ENCODE data around the gene PTPN2.
"Not testable (repeated sequence)": the region's sequence is repeated elsewhere in the genome, so short reads cannot be mapped to it uniquely, and the experiment has no call there.

PTPN2 gene

GRCh38 chr18:12883684-12884405, at the start of gene PTPN2:
PTPN2 (minus strand) TSS chr18:12884237; CDS start chr18:12884141, 96 bp downstream.
- DNase-seq = peak; percentile 81 to 84

DNA sequence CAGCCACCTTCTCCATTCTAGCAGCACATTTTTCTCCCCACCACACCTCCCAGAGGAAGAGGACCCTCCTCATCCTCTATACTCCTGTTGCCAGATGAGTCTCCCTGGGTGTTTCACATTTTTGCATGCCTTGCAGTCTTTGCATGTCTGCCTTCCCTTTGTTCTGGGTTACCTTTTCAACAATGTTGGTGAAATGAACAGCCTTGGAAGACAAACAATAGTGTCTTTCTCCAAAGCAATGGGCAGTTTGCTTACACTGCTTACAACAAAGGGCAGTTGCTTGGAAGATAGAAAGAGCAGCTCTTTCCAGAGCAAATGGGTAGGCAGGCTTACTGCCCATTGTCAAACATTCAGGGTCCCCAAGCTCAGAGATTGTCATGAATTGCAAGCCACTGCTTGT, 49.3 kb upstream of the PTPN2 start:
- DNase-seq = no peak

- no peak for DNase-seq
These were observed 46.9 kb upstream of the PTPN2 start for GRCh38 chr18:12930908-12931307.

DNA sequence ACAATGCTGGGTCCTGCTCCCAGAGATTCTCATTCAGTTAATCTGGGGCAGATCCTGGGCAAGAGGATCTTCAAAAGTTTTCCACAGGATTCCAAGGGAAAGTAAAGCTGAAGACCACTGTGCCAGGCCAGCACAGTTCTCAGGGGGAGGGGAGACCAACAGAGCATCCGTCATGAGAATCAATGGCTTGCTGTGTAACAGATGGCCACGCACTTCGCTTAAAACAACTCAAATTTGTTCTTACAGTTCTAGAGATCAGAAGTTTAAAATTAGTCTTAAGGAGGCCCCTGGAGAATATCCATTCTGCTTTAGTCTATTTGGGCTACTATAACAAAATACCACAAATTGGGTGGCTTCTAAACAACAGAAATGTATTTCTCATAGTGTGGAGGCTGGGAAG, 46.3 kb upstream of the PTPN2 start:
- no peak for DNase-seq

- no peak for DNase-seq
These were observed 45.5 kb upstream of the PTPN2 start for GRCh38 chr18:12929477-12930083.

DNA sequence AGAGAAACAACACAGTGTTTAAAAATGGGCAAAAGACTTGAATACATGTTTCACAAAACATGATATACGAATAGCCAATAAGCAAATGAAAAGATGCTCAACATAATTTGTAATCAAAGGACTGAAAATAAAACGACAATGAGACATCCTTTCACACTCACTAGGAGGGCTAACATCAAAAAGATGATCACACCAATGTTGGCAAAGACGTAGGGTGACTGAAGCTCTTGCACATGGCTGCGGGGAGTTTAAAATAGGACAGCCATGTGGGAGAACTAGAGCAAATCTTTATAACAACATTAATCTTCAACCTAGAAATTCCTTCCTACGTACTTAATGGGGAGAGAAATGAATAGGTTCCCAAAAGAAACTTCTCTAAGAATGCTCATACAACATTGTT, 44.6 kb upstream of the PTPN2 start:
- DNase-seq = no peak

GRCh38 chr18:12928206-12928605, 44.2 kb upstream of the PTPN2 start:
- DNase-seq = no peak

- no peak for DNase-seq
These were observed 40.6 kb upstream of the PTPN2 start for GRCh38 chr18:12924616-12925015.

DNA sequence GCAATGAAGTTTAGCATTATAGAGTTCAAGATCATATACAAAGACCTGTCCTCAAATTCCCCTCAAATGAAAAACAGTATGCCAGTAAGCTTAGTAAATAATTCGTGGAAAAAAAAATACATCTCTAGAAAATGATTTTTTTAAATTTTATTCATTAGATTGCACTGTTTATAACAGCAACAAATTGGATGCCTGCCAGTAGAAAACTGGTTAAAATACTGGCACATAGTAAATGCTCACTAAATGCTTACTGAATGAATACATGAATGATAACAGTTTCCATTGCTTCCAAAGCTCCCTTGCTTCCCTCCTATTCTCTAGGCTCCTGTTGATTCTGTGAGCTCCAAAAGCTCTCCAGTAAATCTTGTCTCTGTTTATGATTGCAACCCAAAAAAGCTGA, 38.2 kb upstream of the PTPN2 start:
- no peak for DNase-seq

GRCh38 chr18:12921178-12921577, 37.1 kb upstream of the PTPN2 start:
- no peak for DNase-seq

DNA sequence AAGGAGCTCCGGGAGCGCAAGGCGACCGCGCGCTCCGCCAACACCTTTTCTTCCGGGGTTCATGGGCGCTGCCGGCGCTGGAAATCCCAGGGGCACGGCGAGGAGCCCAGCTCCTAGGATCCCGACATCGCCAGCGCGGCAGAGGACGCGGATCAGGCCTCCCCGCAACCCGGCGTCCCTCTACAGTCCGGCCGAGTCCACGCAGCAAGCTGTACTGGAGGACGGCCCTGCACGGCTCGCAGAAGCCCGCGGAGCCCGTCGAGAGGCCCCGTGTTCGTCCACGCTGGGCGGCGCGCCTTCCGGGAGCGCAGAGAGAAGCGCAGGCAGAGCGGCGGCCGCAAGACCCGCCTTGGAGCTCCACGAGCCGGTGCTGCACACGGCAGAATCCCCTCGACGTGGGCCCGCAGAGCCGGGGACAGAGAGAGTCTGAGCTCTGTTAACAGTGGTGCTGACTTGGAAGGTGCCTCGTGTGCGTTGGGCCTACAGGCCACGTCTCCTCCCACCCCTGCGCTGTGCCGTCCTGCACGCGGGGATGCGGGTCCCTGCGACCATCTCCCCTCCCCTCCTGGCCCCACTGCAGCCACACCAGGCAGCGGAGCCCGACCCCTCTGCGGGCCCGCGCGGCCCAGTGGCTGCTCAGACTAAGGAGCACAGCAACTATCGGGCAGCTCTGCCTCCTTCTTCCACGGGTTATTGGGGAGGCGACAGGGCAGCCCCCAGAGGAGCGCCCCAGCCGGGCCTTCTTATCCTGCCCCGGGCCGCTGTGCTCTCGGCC, 28.1 kb upstream of the PTPN2 start:
- no peak for DNase-seq

DNA sequence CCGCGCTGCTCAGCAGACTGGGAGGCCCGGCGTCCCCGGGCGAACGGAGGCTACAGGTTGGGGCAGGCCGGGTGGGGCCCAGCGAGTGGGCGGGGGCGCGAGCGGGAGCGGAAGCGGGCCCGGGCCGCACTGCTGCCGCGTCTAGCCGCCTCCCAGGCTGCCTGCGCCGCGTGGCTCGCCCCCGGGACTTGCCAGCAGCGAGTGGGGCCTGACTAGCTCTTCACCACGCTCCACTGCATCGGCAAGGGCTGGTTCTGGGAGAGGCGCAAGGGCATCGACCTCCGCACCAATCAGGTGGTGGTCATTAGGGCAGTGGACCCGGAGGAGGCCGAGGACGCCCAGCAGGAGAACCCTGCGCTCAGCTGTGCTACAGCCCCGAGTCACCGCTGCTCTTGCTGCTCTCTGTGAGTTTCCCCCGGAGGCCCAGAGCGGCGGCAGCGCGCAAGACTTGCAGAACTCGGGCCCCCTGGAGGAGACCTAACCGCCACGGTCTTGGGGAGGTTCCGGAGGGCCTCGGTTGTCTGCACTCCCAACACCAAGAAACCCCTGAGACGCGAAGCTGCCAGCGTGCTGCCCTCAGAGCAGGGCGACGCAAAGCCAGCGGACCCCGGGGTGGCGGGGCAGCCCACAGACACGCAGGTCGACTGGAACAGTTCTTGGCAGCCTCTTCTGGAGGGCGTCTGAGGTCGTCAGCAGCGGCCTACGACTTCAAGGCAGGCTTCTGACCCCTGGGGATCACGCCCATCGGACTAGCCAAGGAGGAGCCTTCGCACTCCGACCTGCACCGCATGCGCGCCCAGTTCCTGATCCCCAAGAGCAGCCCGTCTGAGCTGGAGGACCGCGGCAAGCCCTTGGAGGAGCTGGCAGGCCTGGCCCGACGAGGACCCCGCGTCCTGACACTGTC, 27.2 kb upstream of the PTPN2 start:
- no peak for DNase-seq

GRCh38 chr18:12908706-12909105, 24.7 kb upstream of the PTPN2 start:
- no peak for DNase-seq

GRCh38 chr18:12907258-12907925, 23.4 kb upstream of the PTPN2 start:
- no peak for DNase-seq

DNA sequence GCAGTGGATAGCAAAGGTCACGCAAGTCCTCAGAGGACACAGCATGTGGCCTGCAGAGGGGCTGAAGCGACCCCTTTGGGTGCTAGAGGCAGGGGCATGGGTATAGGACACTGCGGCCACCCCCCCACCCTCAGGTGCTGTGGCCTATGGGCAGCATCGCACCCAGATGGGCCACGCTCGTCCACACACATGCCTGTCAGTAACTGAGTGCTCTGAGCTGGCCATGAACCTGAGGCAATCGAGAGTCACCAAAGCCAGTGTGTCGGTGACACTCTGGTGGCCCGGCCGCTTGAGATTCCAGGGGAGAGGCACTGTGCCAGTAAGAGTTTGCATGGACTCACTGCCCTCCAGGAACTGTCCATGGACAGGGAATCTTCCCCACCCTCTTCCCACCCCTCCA, 22.7 kb upstream of the PTPN2 start:
- DNase-seq = no peak

- no peak for DNase-seq
These were observed 22.1 kb upstream of the PTPN2 start for GRCh38 chr18:12906119-12906518.

GRCh38 chr18:12904012-12904516, 20.0 kb upstream of the PTPN2 start:
- DNase-seq = no peak

- not testable (repeated sequence) for DNase-seq
These were observed 17.2 kb upstream of the PTPN2 start for GRCh38 chr18:12901208-12901607.

GRCh38 chr18:12896784-12897333, 12.8 kb upstream of the PTPN2 start:
- DNase-seq = not testable (repeated sequence)

- DNase-seq = no peak
These were observed 11.6 kb upstream of the PTPN2 start for GRCh38 chr18:12895626-12896025.

DNA sequence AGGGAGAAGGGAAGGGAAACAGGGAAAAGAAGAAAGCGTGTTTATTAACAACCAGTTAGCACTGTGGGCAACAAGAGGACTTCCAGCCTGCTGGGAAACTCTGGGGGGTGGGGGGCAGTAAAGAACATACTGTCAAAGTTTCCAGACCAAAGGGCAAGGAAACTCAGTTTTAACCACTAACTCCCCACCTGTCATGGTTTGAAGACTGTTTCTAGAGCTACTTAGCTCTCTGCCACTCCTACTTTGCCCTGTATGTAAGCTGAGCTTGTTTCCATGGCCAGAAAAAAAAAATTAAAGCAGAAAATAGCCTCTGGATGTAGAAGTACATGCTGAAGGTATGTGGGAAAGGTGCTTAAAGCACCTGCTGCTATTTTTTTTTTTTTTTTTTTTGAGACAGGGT, 11.0 kb upstream of the PTPN2 start:
- DNase-seq = no peak

GRCh38 chr18:12891561-12891960, 7.5 kb upstream of the PTPN2 start:
- DNase-seq = no peak

Measured in NCI-H1930 (cell line).